GM19025 (cell line): ENCODE data around the gene YY1.
"Not testable (repeated sequence)": the region's sequence is repeated elsewhere in the genome, so short reads cannot be mapped to it uniquely, and the experiment has no call there.

Experiments used
- ATAC-seq: cut with Tn5 transposase; IDR thresholded peaks from one replicate; pipeline ENCODE4 v1.9.1; 2021; ENCODE audit warnings: mild to moderate bottlenecking, low read depth, moderate library complexity; ENCODE audit not compliant: unreplicated experiment

Gene YY1

GRCh38 chr14:100294213-100294962 lies 55.4 kb downstream of the YY1 start:
- no peak for ATAC-seq

- ATAC-seq, result no peak
These were observed 56.0 kb downstream of the YY1 start for GRCh38 chr14:100294963-100295330.

GRCh38 chr14:100295376-100296105 lies 56.6 kb downstream of the YY1 start:
- no peak for ATAC-seq

- no peak for ATAC-seq
These were observed 57.2 kb downstream of the YY1 start for GRCh38 chr14:100296106-100296651.

- not testable (repeated sequence) for ATAC-seq
These were observed 57.8 kb downstream of the YY1 start for GRCh38 chr14:100296729-100297128.

GRCh38 chr14:100297320-100298300 lies 58.7 kb downstream of the YY1 start:
- peak; percentile 88 for ATAC-seq

- ATAC-seq, result no peak
These were observed 59.8 kb downstream of the YY1 start for GRCh38 chr14:100298551-100299237.

- no peak for ATAC-seq
These were observed 60.3 kb downstream of the YY1 start for GRCh38 chr14:100299238-100299560.

- no peak for ATAC-seq
These were observed 63.7 kb downstream of the YY1 start for GRCh38 chr14:100302616-100303015.

- ATAC-seq, result no peak
These were observed 64.2 kb downstream of the YY1 start for GRCh38 chr14:100303179-100303578.

GRCh38 chr14:100303925-100304324 lies 65.0 kb downstream of the YY1 start:
- no peak for ATAC-seq

- ATAC-seq, result no peak
These were observed 65.9 kb downstream of the YY1 start for GRCh38 chr14:100304825-100305323.

- ATAC-seq, result no peak
These were observed 66.6 kb downstream of the YY1 start for GRCh38 chr14:100305324-100306100.

GRCh38 chr14:100306101-100306997 lies 67.4 kb downstream of the YY1 start, which contains the start of gene SLC25A29:
Gene SLC25A29 (minus strand): TSS chr14:100306444. CDS start chr14:100306232, 212 bp downstream.
- ATAC-seq, result peak; percentile 90

- no peak for ATAC-seq
These were observed 68.2 kb downstream of the YY1 start for GRCh38 chr14:100306998-100307765.

- ATAC-seq, result no peak
These were observed 69.0 kb downstream of the YY1 start for GRCh38 chr14:100307766-100308426.

- not testable (repeated sequence) for ATAC-seq
These were observed 69.5 kb downstream of the YY1 start for GRCh38 chr14:100308427-100308792.
